Natural killer cell treated with Interleukin-12 subunit alpha and Interleukin-12 subunit beta and Interleukin-15 and Interleukin-18, amount 100 ng/mL, for 72 hours (primary cell): Measurements from ENCODE around the gene PLCD1. TPM values are rescaled to one million over a fixed set of nuclear protein-coding genes. Genes with fewer than 3 reads are reported as not detected.

Experiments used
- ATAC-seq, 2 donors: fragments of 150-1000 bp; cut with Tn5 transposase in 1 of 2; sonication (Bioruptor Pico), chemical (Tn5 transposase) in 1 of 2; 2 replicates each; pipeline ENCODE4 v1.10.0; 2021
- DNase-seq: peaks from one replicate; pipeline ENCODE4 v3.0.0; 2022; ENCODE audit warnings: low spot score
- H3K27ac Mint-ChIP-seq, 2 donors: 1 replicate in 1 of 2; 2 replicates in 1 of 2; pipeline ENCODE4 v1.8.0; 2022; ENCODE audit warnings: mixed read lengths in 2 of 2, mild to moderate bottlenecking in 1 of 2, moderate library complexity in 1 of 2
- H3K27me3 Mint-ChIP-seq, 2 donors: 1 replicate in 1 of 2; 2 replicates in 1 of 2; pipeline ENCODE4 v1.8.0; 2022; ENCODE audit warnings: mixed read lengths in 2 of 2
- H3K36me3 Mint-ChIP-seq: one replicate; pipeline ENCODE4 v1.8.0; 2022; ENCODE audit warnings: mixed read lengths
- H3K4me1 Mint-ChIP-seq, 2 donors: 1 replicate in 1 of 2; 2 replicates in 1 of 2; pipeline ENCODE4 v1.8.0; 2022; ENCODE audit warnings: low read depth in 2 of 2, mixed read lengths in 2 of 2, mild to moderate bottlenecking in 1 of 2
- H3K4me3 Mint-ChIP-seq: one replicate; pipeline ENCODE4 v1.8.0; 2022; ENCODE audit warnings: mixed read lengths
- H3K9me3 Mint-ChIP-seq: 2 replicates; pipeline ENCODE4 v1.8.0; 2022; ENCODE audit warnings: mixed read lengths
- total RNA-seq, 2 donors: library from RNA; stranded (reverse); gene quantifications; one replicate each; pipeline ENCODE4 v1.2.3, GENCODE V29; 2022

PLCD1 gene
- total RNA-seq, 2 donors from 2014 or later: 5.8 to 7.7 TPM

DNA sequence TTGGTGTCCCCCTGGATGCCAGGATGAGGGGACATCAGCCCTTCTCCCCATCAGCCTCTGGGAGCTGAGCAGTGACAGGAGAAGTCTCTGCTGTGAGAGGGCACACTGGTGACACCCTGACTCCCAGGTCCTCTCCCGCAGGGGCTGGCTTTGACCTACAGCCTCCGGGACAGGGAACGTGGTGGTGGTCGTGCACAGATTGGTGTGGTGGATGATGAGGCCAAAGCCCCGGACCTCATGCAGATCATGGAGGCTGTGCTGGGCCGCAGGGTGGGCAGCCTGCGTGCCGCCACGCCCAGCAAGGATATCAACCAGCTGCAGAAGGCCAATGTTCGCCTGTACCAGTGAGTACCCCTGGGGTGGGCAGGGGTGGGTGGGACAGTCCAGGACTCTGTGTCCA, 32.1 kb downstream of the PLCD1 start:
- Mint-ChIP-seq H3K27me3 (no peaks in the 10 kb centered on the region), H3K36me3 (peaks cover 8% of the 10 kb centered on the region), H3K4me1 (peaks cover 46 to 55% of the 10 kb centered on the region in 2 donors), H3K9me3 (no peaks in the 10 kb centered on the region), H3K27ac (peak overlapping the region; percentile 68 to 79), H3K4me3 (no peak overlapping the region)
- DNase-seq (no peak), ATAC-seq (no peak)

DNA sequence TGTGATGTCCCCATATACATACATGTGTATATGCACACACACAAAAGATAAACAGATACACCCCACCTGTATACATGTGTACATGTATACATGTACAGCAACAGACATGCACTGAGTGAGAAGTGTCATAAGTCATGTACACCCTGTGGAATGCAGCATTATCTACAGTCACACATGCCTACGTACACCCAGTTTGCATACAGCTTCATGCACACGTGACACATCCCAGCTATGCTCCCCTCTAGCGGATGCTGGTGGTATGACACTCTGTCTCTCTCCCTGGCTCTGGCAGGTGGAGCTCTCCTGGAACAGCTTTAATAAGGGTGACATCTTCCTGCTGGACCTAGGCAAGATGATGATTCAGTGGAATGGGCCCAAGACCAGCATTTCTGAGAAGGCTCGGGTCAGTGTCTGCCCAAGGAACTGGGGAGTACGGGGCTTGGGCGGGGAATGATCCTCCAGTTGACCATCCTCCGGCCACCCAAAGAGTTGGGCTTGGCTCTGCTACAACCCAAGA, 32.6 kb downstream of the PLCD1 start:
- Mint-ChIP-seq H3K36me3 (peaks cover 8% of the 10 kb centered on the region), H3K27ac (peak overlapping the region; percentile 68 to 79), H3K9me3 (no peaks in the 10 kb centered on the region), H3K27me3 (no peaks in the 10 kb centered on the region), H3K4me3 (peak overlapping the region; percentile 19), H3K4me1 (peaks cover 46 to 55% of the 10 kb centered on the region in 2 donors)
- ATAC-seq (peak; percentile 52 to 57), DNase-seq (no peak)

DNA sequence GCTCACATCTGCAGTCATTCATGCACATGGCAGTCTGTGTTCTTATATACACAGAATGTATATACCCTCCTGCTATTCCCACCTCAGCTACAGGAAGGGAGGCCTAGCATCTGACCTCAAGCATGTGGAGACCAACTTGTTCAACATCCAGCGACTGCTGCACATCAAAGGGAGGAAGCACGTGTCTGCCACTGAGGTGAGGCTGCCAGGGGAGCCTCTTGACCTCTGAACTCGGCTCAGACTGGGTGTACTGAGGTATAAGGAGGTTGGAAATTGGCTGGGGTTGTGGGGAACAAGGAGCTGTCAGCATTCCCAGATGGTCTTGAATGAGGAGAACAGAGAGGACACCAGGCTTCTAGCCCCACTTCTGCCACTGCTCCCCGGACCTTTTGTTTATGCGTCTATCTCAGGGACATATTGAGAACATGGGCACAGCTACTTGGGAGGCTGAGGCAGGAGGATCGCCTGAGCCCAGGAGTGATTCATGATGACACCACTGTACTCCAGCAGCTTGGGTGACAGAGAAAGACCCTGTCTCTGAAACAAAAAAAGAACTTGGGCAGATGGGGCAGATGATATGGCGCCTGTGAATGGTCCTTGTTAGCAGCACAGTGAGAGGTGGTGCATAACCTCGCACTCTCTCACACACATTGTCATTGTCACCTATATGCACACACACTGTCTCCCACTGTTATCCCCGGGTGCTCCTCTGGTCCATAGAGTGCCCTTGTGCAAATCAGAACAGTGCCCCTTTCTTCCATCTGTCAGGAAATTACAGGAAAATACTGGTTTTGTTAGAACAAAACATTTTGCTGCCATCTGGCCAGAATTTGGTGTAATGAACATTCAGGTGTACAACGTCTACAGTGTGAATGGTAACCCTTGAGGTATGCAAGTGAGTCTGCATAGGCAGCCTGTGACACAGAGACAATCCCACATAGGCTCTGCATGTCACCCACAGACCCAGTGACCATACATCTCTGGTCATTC, 33.5 kb downstream of the PLCD1 start:
- no peaks in the 10 kb centered on the region for H3K9me3 Mint-ChIP-seq
- H3K27me3 Mint-ChIP-seq: no peaks in the 10 kb centered on the region
- no peak for ATAC-seq
- peaks cover 46 to 55% of the 10 kb centered on the region in 2 donors for H3K4me1 Mint-ChIP-seq
- peak overlapping the region; percentile 92 for H3K27ac Mint-ChIP-seq
- H3K4me3 Mint-ChIP-seq: peak overlapping the region; percentile 88
- peaks cover 8% of the 10 kb centered on the region for H3K36me3 Mint-ChIP-seq
- no peak for DNase-seq

DNA sequence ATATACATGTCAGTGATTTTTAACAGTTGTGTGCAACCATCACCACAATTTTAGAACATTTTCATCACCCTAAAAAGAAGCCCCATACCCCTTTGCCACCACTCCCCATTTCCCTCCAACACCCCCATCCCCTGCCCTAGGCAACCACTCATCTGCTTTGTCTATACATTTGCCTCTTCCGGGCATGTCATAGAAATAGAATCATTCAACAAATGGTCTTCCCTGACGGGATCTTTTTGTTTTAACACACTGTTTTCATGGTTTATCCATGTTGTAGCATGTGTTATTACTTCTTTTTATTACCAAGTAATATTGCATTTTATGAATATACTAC, 34.8 kb downstream of the PLCD1 start:
- H3K9me3 Mint-ChIP-seq: no peaks in the 10 kb centered on the region
- peak overlapping the region; percentile 92 for H3K27ac Mint-ChIP-seq
- DNase-seq: no peak
- peaks cover 43 to 51% of the 10 kb centered on the region in 2 donors for H3K4me1 Mint-ChIP-seq
- no peaks in the 10 kb centered on the region for H3K27me3 Mint-ChIP-seq
- no peak for ATAC-seq
- peak overlapping the region; percentile 88 for H3K4me3 Mint-ChIP-seq
- peaks cover 8% of the 10 kb centered on the region for H3K36me3 Mint-ChIP-seq

DNA sequence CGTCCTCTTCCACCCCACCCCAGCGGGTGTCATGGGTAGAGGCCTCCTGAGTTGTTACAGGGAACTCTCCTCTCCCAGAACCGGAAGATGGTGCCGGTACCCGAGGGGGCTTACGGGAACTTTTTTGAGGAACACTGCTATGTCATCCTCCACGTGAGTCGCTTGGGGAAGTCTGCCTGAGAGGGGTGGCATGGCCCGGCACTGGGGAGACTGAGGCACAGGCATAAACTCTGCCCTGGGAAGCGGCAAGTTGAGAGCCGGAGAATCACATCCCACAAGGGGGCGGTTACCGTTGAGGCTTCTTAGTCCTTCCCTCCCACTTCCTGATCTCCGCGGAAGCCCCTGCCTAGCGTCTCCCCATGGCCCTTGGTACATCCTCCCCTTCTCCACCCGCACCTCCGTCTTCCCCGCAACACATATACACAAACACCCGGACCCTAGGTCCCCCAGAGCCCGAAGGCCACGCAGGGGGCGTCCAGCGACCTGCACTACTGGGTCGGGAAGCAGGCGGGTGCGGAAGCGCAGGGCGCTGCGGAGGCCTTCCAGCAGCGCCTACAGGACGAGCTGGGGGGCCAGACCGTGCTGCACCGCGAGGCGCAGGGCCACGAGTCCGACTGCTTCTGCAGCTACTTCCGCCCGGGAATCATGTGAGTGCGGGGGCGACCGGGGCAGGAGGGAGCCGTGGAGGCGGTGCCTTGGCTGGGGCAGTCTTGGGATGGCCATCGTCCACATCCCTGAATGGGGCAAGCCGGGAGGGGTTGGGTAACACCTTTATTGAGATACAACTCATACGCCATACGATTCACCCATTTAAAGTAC, 35.4 kb downstream of the PLCD1 start:
- Mint-ChIP-seq H3K27me3 (no peaks in the 10 kb centered on the region), H3K4me1 (peaks cover 38 to 46% of the 10 kb centered on the region in 2 donors), H3K4me3 (peak overlapping the region; percentile 88), H3K9me3 (no peaks in the 10 kb centered on the region), H3K36me3 (peaks cover 8% of the 10 kb centered on the region), H3K27ac (peak overlapping the region; percentile 92)
- peak; percentile 74 to 79 for ATAC-seq
- peak; percentile 83 for DNase-seq

DNA sequence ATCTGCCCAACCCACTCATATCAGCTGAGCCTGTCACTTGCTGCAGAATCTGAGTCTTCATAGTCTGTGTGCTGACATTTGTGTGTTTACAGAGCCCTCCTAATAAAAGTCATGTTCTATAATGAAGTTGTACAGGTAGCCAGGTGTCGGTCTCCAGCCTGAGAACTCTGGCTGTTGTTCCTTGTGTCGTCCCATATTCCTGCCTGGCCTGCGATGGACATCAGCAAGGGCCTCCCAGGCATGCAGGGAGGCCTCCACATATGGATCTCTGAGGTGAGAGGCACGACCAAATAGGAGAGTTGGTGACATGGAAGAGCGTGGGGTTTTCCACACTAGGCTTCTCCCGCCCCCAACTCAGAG, 36.0 kb downstream of the PLCD1 start:
- peak overlapping the region; percentile 92 for H3K27ac Mint-ChIP-seq
- ATAC-seq: no peak
- peak overlapping the region; percentile 88 for H3K4me3 Mint-ChIP-seq
- no peaks in the 10 kb centered on the region for H3K9me3 Mint-ChIP-seq
- H3K36me3 Mint-ChIP-seq: peaks cover 8% of the 10 kb centered on the region
- H3K4me1 Mint-ChIP-seq: peaks cover 38 to 44% of the 10 kb centered on the region in 2 donors
- H3K27me3 Mint-ChIP-seq: no peaks in the 10 kb centered on the region
- DNase-seq: no peak

DNA sequence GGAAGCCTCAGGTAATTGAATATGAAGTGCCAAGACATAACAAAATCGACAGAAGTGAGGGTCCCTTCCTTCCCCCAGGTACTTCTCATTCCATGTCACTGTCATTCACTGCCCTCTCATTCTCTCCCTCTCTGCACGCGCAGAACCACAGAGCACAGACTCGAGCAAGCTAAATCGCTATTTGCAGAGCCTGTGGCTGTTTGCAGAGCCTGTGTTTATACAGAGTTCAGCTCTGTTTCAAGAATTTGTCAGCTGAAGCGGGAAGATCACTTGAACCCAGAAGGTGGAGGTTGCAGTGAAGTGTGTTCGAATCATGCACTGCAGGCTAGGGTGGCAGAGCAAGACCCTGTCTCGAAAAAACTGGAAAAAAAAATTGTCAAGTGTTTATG, 36.4 kb downstream of the PLCD1 start:
- Mint-ChIP-seq H3K27ac (peak overlapping the region; percentile 92), H3K36me3 (peaks cover 8% of the 10 kb centered on the region), H3K27me3 (no peaks in the 10 kb centered on the region), H3K4me3 (peak overlapping the region; percentile 88), H3K4me1 (peaks cover 38 to 41% of the 10 kb centered on the region in 2 donors), H3K9me3 (no peaks in the 10 kb centered on the region)
- ATAC-seq (no peak), DNase-seq (no peak)

DNA sequence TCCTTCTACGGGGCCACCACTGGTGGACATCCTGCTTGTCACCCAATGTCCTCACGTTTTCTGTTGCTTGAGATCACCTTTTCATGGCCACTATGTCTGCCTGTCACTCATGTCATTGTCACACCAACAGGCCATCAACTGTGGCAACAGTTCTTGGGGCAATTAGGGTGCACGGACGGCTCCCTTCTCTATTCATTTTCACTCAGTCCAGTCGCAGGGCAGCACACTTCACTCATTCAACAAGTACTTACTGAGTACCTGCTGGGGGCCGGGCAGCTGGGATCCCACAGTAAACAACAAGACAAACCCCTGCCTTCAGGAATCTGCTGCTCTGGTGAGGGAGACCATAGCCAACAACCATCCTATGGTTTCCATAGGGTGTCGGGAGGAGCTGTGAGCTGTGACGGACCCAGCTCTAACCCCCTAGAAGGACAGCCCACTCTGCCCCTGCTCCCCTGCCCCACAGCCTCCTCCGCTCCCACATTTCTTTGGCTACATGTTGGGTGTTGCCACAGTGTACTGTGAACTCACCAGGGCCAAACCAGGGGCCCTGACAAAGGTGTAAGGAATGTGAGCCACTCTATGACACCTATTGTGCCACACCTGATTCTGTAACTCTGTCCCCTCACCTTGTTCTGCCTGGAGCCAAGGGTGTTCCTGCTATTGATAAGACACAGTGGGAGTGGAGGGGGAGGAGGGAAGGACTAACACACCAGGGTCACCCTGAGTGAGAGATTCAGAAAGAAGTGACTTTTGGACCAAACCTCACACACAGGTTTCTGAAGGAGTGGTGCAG, 37.0 kb downstream of the PLCD1 start:
- H3K4me3 Mint-ChIP-seq: peak overlapping the region; percentile 88
- peak overlapping the region; percentile 92 for H3K27ac Mint-ChIP-seq
- H3K9me3 Mint-ChIP-seq: no peaks in the 10 kb centered on the region
- no peak for ATAC-seq
- peaks cover 8% of the 10 kb centered on the region for H3K36me3 Mint-ChIP-seq
- DNase-seq: no peak
- H3K4me1 Mint-ChIP-seq: peaks cover 38 to 39% of the 10 kb centered on the region in 2 donors
- no peaks in the 10 kb centered on the region for H3K27me3 Mint-ChIP-seq

DNA sequence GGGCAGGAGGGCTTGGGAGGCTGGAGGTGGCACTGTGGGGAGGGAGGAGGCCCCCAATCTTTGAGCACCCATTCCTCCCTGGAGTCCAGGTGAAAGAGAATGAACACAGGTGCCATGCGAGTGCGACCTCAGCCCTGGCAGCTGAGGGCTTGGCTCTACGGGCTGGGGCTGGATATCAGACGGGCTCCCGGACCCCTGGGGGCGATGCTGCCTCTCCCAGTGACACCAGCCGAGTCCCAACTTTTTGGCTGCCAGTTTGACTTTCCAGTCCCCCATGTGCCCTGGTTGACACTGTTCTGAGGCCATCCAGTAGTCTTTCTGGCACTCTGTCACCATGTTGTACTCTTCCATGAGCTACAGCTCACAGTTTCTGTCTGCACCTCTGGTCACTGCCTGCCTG, 37.6 kb downstream of the PLCD1 start:
- Mint-ChIP-seq H3K36me3 (peaks cover 6% of the 10 kb centered on the region), H3K4me3 (no peak overlapping the region), H3K27me3 (no peaks in the 10 kb centered on the region), H3K27ac (peak overlapping the region in 1 of 2 donors; percentile 92), H3K4me1 (peaks cover 35 to 37% of the 10 kb centered on the region in 2 donors), H3K9me3 (no peaks in the 10 kb centered on the region)
- ATAC-seq (no peak), DNase-seq (no peak)

GRCh38 chr3:37991109-37991508, 38.3 kb downstream of the PLCD1 start:
- no peaks in the 10 kb centered on the region for H3K36me3 Mint-ChIP-seq
- ATAC-seq: no peak
- H3K27me3 Mint-ChIP-seq: no peaks in the 10 kb centered on the region
- no peak overlapping the region for H3K27ac Mint-ChIP-seq
- H3K9me3 Mint-ChIP-seq: no peaks in the 10 kb centered on the region
- peaks cover 28 to 30% of the 10 kb centered on the region in 2 donors for H3K4me1 Mint-ChIP-seq
- H3K4me3 Mint-ChIP-seq: no peak overlapping the region
- no peak for DNase-seq

DNA sequence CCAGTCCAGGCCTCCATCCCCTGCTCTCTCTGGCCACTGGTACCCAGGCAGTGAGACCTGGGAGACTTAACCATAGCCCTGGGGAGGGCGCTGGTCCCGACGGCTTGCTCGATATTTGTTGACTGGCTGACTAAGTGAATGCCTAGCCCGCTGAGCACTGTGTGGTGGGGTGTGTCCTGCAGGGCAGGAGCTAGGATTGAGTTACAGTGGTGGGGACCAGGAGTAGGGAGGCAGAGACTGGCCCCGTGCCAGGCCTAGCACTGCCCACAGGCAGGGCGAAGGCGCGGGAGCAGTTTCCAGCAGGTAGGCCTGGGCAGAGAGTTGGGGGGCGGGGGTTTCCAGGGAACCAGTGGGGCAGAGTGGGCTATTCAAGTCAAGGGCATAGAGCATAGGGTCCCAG, 38.9 kb downstream of the PLCD1 start, which contains the start of gene VILL:
VILL (plus strand) TSS at position 260 of the 400 bp plus-strand sequence. CDS start 2,887 bp downstream, outside the sequence.
- ATAC-seq (no peak), DNase-seq (no peak)
- peaks cover 23 to 25% of the 10 kb centered on the region in 2 donors for H3K4me1 Mint-ChIP-seq
- H3K27ac Mint-ChIP-seq: no peak within 1 kb of the TSS
- no peak within 1 kb of the TSS for H3K4me3 Mint-ChIP-seq
- no peaks in the 10 kb centered on the region for H3K27me3 Mint-ChIP-seq
- no peaks in the 10 kb centered on the region for H3K9me3 Mint-ChIP-seq
- no peaks in the 10 kb centered on the region for H3K36me3 Mint-ChIP-seq

GRCh38 chr3:37989821-37990480, 39.5 kb downstream of the PLCD1 start:
- H3K4me3 Mint-ChIP-seq: no peak overlapping the region
- H3K9me3 Mint-ChIP-seq: no peaks in the 10 kb centered on the region
- DNase-seq: no peak
- peaks cover 17 to 19% of the 10 kb centered on the region in 2 donors for H3K4me1 Mint-ChIP-seq
- H3K27ac Mint-ChIP-seq: no peak overlapping the region
- ATAC-seq: no peak
- H3K27me3 Mint-ChIP-seq: no peaks in the 10 kb centered on the region
- H3K36me3 Mint-ChIP-seq: no peaks in the 10 kb centered on the region
